H4 (cell line): ENCODE results near the gene MCM5. TPM values are rescaled to one million over a fixed set of nuclear protein-coding genes. Genes with fewer than 3 reads are reported as not detected.

Experiments used
- DNase-seq: peaks from one replicate; pipeline ENCODE4 v3.0.0-alpha.2; 2015; ENCODE audit warnings: low spot score
- total RNA-seq: library from RNA; depleted of rRNA; stranded (reverse); fragments of >200 nt; shearing (Covaris generic); gene quantifications from 2 replicates; pipeline ENCODE4 v1.2.3, GENCODE V29; 2014; rRNA removed

MCM5 gene
- 51.4 and 57.4 TPM in 2 replicates for total RNA-seq

GRCh38 chr22:35399678-35400500, at the start of gene MCM5:
MCM5 (plus strand) TSS chr22:35400140; CDS start chr22:35400439, 299 bp downstream.
- DNase-seq: peak; percentile 94

DNA sequence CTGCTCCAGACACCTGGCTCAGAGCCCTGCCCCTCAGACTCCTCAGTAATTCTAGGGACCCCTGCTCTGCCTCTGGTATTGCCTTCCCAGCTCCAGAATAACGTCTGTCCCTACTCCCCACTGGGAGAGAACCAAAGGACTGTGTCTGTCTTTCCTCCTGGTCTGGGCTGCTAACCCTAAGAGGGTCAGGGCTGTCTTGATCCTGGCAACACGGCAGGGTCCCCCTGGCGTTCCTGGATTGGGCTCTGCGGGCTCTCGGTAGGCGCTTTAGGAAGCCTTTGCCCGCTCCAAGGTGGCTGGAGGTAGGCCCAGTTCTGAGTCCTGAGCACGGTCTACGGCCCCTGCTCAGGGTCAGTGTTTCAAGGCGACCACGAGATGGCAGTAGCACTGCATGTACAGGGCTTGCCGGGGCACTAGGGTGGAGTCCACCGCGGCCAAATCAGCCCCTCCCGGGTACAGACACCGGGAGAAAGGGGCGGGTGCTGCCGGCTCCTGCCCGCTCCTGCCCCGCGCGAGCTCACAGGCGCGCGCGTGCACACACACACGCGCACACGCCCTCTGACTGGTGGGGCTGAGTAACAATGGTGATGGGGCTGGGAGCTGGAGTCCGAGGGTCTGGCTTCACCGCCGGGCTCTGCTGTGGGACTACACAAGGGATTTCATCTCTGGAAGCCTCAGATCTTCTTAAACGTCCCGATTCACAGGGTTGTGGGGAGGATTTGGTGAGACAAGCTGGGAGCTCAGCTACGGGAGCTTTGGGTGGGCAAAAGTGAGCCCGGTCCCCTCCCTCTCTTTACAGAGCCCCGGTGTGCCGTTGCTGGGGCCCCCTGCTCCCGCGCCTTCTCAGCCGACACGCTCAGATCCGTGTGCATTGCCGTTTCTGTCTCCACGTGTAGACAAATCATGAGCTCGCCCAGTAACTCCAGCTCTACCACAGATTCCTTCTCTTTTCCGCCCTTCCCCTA, 49.1 kb upstream of the MCM5 start:
- DNase-seq: peak; percentile 72

- no peak for DNase-seq
Measured at GRCh38 chr22:35352214-35353111, 47.5 kb upstream of the MCM5 start.

DNA sequence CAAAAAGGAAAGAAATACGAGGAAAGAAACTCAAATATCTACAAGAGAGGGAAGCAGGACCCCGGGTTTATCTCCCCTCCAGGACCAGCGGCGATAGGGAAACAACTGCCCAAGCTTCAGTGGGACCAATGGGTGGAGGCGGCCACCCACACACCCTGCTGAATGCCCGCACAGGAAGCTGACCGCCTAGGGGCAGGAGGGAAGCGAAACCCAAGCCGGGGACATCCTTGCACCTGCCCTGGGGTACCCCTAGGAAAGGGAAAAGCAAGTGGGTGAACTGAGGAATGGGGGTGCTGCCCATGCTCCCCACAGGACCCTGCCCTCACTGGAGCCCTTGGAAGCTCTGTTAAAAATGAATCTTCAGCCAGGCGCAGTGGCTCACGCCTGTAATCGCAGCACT, 46.6 kb upstream of the MCM5 start:
- no peak for DNase-seq

- DNase-seq: no peak
Measured at GRCh38 chr22:35354068-35354467, 45.9 kb upstream of the MCM5 start.

- peak; percentile 19 for DNase-seq
Measured at GRCh38 chr22:35357883-35358621, 41.9 kb upstream of the MCM5 start.

DNA sequence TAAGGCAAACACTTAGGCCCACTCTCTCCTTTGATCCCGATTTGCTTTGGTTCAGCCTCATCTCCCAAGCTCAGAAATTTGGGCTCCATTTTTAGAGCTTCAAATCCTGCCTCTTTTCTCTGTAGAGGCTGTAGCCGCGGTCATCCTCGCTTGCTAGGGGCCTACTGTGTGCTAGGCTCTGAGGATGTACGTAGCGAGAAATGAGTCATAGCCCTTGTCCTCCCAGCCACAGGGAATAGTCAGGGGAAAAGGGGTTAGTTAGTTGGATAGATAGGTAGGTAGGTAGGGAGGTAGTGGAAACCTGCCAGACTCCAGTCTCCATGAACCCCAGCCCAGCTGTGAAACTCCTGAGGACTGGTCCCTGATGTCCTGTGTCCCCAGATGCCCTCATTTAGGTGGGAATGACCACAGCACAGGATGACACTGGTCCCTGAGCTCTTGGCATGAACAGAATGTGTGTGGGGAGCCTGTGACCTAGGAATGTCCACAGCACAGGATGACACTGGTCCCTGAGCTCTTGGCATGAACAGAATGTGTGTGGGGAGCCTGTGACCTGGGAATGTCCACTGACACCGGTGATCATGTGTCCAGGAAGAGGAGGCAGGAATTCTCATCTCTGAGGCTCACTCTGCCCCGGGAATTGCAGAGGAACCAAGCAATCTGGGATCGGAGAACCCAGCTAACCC, 40.4 kb upstream of the MCM5 start:
- no peak for DNase-seq

DNA sequence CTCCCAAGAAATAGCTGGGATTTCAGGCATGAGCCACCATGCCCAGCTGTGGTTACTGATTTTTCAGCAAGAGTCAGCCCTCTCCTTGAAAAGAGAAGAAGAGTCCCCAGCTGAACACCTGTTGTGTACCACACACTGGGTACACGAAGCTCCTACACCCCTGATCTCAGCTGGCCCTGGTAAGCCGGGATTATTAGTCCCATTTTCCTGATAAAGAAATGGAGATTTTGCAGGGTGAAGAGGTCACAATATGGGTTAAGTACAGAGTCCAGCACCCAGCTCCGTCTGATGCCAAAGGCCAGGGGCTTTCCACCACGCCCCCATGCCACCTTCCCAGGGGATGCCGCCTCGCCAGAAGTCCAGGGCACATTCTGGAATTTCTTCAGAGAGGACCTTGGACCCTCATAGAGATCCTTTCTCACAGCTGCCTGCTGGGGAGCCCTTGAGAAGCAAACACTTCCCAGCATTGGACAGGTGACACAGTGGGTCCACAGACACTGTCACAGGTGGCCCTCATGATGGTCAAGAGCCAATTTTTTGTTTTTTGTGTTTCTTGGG, 38.9 kb upstream of the MCM5 start:
- DNase-seq: no peak

GRCh38 chr22:35363566-35364086, 36.3 kb upstream of the MCM5 start:
- no peak for DNase-seq

DNA sequence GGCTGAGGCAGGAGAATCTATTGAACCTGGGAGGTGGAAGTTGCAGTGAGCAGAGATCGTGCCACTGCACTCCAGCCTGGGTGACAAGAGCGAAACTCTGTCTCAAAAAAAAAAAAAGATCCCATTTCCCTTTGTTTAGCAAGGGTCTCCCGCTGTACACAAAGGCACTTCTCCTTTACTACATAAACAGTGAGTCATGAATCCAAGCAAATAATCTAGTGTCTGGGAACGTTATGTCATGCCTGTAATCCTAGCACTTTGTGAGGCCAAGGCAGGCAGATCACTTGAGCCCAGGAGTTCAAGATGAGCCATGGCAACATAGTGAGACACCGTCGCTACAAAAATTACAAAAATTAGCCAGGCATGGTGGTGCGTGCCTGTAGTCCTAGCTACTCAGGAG, 35.7 kb upstream of the MCM5 start:
- peak; percentile 90 for DNase-seq

GRCh38 chr22:35367331-35367886, 32.5 kb upstream of the MCM5 start:
- no peak for DNase-seq

DNA sequence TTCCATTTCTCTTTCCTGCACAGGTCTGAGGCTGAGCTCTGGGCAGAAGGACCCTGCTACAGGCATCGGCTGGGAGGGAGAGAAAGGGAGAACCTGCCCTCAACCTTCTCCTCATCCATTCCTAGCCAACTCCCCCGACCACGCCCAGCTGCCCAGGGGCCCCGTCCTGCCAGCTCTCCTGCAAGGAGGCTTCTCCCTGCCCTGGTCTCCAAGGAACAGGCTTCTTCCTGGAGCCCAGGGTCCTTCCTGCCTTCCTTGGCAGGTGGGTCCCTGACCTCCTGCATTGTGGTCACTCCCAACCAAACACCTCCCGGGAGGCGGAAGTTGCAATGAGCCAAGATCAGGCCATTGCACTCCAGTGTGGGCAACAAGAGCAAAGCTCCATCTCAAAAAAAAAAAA, 31.6 kb upstream of the MCM5 start:
- DNase-seq: no peak

- no peak for DNase-seq
Measured at GRCh38 chr22:35369996-35370395, 29.9 kb upstream of the MCM5 start.

DNA sequence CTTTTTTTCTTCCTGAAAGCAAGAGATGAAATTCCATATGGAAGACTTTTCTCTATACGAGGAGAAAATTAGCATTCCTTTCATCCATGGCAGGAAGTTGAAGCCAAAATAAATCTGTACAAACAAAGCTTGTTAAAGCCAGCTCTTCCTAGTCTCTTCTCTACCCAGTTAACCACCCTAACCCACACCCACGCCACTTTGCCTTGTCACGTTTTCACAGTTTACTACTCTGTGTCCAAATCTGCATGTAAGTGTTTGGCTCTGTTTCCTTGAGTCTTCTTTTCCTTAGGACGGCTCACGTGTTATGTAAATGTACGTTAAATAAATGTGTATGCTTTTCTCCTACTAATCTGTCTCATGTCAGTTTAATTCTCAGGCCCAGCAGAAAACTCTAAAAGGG, 26.2 kb upstream of the MCM5 start:
- no peak for DNase-seq

DNA sequence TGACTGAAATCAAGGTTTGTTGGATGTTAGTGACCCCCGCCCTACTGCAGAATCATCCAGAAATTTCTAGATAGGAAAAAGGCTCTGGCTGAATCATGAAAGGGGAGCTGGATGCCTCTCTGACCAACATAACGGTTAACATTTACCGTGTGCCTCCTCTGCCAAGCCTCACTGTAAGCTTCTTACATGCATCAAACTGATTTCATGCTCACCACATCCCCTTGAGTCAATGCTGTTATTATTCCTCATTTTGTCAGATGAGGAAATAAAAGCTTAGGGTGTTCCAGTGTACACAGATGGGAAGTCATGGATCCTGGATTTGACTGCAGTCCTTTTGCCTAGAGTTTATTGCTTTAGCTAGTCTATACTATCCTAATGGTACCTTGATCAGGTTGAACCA, 24.9 kb upstream of the MCM5 start:
- DNase-seq: no peak

DNA sequence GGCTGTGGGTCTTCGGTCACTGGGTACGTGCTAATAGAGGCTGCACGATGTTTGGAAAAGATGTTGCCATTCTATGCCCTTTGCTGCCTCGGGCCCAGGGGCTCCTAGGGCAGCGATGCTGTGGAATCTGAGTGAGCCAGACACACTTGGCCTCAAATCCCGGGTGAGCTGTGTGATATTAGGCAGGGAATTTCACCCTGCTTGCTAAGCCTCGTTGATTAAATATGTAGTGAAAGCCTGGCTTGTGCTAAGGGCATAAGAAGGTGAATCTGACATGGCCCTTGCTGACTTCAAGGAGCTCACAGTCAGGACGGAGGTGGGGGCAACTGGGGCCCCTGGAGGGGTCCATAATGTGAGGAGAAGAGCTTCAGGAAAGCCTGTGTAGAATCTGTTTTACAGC, 24.4 kb upstream of the MCM5 start:
- DNase-seq: no peak

DNA sequence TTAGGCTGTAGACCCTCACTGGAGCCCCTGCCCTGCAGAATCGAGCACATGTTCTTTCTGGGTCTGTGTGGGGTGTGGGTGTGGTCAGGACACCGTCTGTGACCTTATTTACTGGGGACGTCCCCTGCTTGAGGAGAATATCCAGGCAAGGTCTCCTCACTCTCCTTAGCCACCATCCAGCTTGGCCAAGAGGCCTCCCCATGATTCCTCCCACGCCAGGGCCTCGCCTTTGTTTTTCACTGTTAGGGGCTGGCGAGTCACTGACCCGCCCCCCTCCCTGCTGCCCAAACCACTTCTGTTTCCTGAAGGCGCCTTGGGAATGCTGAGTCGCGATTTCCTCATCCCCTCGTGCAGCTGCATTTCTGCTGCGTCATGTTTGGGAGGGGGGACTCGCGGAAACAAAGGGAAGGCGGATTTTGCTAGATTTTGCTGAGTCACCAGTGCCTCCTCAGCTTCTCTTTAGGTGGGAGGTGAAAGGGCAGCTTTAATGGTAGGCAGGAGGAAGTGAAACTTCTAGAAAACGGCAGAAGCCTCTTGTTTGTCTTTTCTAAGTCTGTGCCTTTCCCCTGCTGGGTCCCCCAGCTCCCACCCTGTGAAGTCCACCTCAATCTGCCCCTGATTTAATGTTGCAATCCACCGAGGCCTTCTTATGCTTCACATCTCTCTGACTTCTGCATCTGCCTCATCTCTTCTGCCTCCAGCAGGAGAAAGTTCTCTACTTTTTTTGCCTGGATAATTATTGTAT, 23.0 kb upstream of the MCM5 start:
- DNase-seq: peak; percentile 95

DNA sequence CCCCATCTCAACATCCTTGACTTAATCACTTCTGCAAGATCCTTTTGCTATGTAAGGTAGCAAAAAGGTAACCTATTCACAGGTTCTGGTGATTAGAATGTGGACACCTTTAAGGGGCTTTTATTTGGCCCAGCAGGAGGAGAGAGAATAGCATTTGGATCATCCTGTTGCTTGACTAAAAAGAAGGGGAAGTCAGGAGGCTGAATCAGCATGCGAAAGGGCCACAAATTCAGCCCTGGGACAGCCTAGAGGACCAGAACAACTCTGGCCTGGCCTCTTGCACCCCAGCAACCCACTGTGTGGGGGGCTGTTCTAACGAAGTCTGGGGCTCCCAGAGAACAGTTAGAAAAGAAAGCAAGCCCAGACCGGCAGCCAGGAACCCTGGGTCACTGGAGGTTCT, 22.2 kb upstream of the MCM5 start:
- no peak for DNase-seq

DNA sequence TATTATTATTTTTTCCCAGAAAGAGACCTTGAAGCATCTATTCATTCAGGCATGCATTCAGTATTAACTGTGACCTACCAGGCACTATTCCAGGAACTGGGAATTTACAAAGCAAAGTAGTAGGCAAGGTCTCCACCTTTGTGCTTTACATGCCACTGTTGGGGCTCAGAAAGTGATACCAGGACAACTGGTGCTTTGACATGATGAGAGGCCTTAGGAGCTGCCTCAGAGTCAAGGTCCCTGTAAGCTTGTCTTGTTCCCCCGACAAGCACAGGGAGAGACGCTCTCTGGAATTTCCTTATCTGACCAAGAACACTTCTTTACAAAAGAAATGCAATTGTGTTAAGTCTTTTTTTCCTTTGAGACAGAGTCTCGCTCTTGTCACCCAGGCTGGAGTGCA, 21.3 kb upstream of the MCM5 start:
- no peak for DNase-seq
